Measurements from ENCODE around the gene PHEX. TPM values are rescaled to one million over a fixed set of nuclear protein-coding genes. Genes with fewer than 3 reads are reported as not detected.

The PHEX gene
- total and polyA plus RNA-seq, 7 donors, result 0.01 to 0.11 (median 0.04) TPM; not detected in 3

DNA sequence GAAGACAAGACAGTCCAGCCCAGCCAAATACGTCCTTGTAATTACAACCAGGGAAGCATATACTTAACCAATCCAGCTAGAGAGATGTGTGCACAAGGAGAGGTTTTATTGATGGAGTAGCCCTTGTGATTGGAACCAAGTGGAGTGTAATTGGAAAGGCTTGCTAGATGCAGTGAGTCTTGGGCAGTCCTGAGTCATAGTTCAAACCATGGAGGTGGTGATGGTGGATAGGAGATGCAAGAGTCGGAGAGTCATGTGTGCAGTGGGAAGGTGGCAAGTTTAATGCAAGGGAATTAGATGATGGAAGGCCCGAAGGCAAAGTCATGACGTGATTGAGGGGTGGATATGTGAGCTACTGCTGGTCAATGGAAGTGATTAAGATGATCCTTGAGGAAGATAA is 63.7 kb downstream of the PHEX start:
- Histone ChIP-seq H3K36me3 (ENCODE audit: insufficient read depth in 1 of 2, low read depth in 1 of 2) (no peaks in the 10 kb centered on the region), H3K4me1 (no peaks in the 10 kb centered on the region), H3K27me3 (ENCODE audit: insufficient read depth in 3 of 3, low read length in 2 of 3) (peaks cover 0 to 8% (median 0%) of the 10 kb centered on the region in 3 donors), H3K9me3 (no peaks in the 10 kb centered on the region), H3K27ac (no peak overlapping the region), H3K4me3 (no peak overlapping the region)
- intact Hi-C loops (cut with DNase I), result no loop called here
- DNase-seq (no peak), ATAC-seq (no peak)
- 73 to 94% (median 94%) methylated on average over 4 of the region's 4 CpGs for WGBS, 3 donors
- TF ChIP-seq, protein P1, sequence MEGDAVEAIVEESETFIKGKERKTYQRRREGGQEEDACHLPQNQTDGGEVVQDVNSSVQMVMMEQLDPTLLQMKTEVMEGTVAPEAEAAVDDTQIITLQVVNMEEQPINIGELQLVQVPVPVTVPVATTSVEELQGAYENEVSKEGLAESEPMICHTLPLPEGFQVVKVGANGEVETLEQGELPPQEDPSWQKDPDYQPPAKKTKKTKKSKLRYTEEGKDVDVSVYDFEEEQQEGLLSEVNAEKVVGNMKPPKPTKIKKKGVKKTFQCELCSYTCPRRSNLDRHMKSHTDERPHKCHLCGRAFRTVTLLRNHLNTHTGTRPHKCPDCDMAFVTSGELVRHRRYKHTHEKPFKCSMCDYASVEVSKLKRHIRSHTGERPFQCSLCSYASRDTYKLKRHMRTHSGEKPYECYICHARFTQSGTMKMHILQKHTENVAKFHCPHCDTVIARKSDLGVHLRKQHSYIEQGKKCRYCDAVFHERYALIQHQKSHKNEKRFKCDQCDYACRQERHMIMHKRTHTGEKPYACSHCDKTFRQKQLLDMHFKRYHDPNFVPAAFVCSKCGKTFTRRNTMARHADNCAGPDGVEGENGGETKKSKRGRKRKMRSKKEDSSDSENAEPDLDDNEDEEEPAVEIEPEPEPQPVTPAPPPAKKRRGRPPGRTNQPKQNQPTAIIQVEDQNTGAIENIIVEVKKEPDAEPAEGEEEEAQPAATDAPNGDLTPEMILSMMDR (IDR thresholded peaks at IDR 0.05), result no peak

DNA sequence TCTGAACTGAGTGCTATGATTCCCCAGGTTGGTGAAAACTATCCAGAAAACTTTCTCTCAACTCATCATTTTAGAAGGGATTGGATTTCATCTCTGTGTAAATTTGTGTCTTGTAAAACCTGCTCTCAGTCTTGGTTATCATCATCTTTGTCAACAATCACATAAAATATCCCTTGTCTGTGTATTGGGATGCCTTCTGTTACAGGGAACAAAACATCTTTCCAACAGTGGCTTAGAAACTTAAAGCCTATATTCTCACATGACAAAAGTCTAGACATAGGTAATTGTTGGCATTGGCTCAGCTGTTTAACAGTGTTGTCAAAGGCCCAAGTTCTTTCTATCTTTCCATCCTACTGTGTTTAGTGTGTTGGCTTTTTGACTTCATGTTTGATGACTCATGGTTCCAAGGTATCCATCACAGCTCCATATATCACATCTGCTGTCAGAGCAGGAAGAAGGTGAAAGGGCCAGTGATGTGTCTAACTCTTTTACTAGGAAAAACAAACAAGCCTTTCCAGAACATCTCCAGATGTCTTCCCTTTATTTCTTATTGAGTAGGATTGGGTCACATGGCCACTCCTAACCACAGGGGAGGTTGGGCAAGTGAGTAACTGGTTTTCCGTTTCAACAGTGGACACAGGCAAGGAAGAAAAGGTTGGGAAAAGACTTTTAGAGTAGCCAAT is 65.0 kb downstream of the PHEX start:
- ATAC-seq (no peak), DNase-seq (no peak)
- no peaks in the 10 kb centered on the region for H3K9me3 ChIP-seq
- WGBS, 3 donors, result 66 to 88% (median 72%) methylated on average over 1 of the region's 1 CpG
- intact Hi-C loops (cut with DNase I), result no loop called here
- no peak overlapping the region for H3K27ac ChIP-seq
- no peaks in the 10 kb centered on the region for H3K4me1 ChIP-seq
- TF ChIP-seq, protein P1 (IDR thresholded peaks at IDR 0.05), result no peak
- no peaks in the 10 kb centered on the region for H3K36me3 ChIP-seq (ENCODE audit: insufficient read depth in 1 of 2, low read depth in 1 of 2)
- no peak overlapping the region for H3K4me3 ChIP-seq
- H3K27me3 ChIP-seq (ENCODE audit: insufficient read depth in 3 of 3, low read length in 2 of 3), result peaks cover 0 to 5% (median 0%) of the 10 kb centered on the region in 3 donors

DNA sequence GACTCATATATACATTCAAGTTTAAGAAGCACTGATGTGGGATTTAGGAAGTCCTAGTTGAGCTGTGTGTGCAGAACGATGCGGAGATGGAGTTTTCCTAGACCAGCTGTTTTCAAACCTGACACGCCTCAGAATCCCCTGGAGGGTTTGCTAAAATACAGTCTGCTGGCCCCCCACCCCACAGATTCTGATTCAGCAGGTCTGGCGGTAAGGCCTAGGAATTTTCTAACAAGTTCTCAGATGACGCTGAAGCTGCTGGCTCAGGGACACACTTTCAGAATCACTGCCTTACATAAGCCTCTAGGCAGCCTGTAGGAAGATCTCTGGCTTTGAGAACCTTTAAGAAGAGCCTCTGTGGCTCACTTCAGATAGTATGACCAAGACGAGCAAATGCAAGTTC is 73.1 kb downstream of the PHEX start:
- Histone ChIP-seq H3K4me1 (no peaks in the 10 kb centered on the region), H3K4me3 (no peak overlapping the region), H3K27me3 (ENCODE audit: insufficient read depth in 3 of 3, low read length in 2 of 3) (peaks cover 0 to 19% (median 0%) of the 10 kb centered on the region in 3 donors), H3K27ac (no peak overlapping the region), H3K36me3 (ENCODE audit: insufficient read depth in 1 of 2, low read depth in 1 of 2) (no peaks in the 10 kb centered on the region), H3K9me3 (no peaks in the 10 kb centered on the region)
- DNase-seq (no peak), ATAC-seq (no peak)
- 35 to 52% (median 49%) methylated on average over 6 of the region's 6 CpGs for WGBS, 3 donors
- intact Hi-C loops (cut with DNase I), result no loop called here
- TF ChIP-seq, protein P1 (IDR thresholded peaks at IDR 0.05), result no peak

DNA sequence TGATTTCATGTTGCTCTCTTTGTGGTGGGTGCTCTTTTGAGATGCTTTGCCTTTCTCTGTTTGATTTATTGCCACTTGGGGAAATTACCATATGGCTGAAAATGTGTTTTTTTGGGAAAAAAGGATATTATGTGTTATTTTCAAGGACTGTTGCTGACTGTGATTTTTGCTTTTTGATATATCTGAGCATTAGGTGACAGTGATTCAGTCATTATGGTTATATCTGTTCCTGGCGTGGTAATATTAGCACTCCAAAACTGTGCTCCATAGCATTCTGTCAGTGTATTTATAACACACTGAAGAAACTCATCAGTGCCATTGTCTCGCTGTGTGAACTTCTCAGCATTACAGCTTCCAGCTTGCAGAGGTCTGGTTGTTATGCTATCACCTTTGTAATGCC is 73.8 kb downstream of the PHEX start:
- no peak overlapping the region for H3K4me3 ChIP-seq
- H3K27ac ChIP-seq, result no peak overlapping the region
- DNase-seq (no peak), ATAC-seq (no peak)
- TF ChIP-seq, protein P1 (IDR thresholded peaks at IDR 0.05), result no peak
- intact Hi-C loops (cut with DNase I), result no loop called here
- no peaks in the 10 kb centered on the region for H3K4me1 ChIP-seq
- peaks cover 0 to 15% (median 0%) of the 10 kb centered on the region in 3 donors for H3K27me3 ChIP-seq (ENCODE audit: insufficient read depth in 3 of 3, low read length in 2 of 3)
- H3K9me3 ChIP-seq, result no peaks in the 10 kb centered on the region
- H3K36me3 ChIP-seq (ENCODE audit: insufficient read depth in 1 of 2, low read depth in 1 of 2), result no peaks in the 10 kb centered on the region
- WGBS, 3 donors, result 78 to 97% (median 95%) methylated on average over 2 of the region's 2 CpGs

DNA sequence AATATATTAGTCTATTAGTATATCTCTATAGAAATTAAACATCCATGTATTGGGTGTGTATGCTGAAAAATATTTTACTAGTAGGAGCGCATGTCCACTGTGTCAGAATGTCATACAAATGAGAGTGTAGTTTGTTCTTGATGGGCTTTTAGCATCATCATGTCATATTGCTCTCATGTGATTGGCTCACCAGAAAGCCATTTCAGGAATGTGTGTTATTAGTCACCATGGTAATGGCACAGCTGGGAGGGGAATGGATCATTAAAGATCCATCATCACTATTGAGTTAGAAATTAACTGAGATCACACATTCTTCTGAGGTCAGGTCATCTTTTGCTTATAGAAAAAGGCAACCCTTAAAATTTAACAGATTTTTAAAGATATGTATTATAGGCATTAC is 77.3 kb downstream of the PHEX start:
- no peak for ATAC-seq
- intact Hi-C loops (cut with DNase I), result no loop called here
- Histone ChIP-seq H3K27ac (no peak overlapping the region), H3K9me3 (no peaks in the 10 kb centered on the region), H3K4me1 (no peaks in the 10 kb centered on the region), H3K36me3 (ENCODE audit: insufficient read depth in 1 of 2, low read depth in 1 of 2) (no peaks in the 10 kb centered on the region), H3K4me3 (no peak overlapping the region), H3K27me3 (ENCODE audit: insufficient read depth in 3 of 3, low read length in 2 of 3) (peaks cover 0 to 15% (median 0%) of the 10 kb centered on the region in 3 donors)
- TF ChIP-seq, protein P1 (IDR thresholded peaks at IDR 0.05), result no peak
- no peak for DNase-seq
- WGBS, 3 donors, result 82 to 95% (median 89%) methylated on average over 1 of the region's 1 CpG
